ENCODE data around the gene NDUFB11.
A peak's percentile ranks its signal among the peaks of the same experiment; 100 is the strongest.

Gene NDUFB11

DNA sequence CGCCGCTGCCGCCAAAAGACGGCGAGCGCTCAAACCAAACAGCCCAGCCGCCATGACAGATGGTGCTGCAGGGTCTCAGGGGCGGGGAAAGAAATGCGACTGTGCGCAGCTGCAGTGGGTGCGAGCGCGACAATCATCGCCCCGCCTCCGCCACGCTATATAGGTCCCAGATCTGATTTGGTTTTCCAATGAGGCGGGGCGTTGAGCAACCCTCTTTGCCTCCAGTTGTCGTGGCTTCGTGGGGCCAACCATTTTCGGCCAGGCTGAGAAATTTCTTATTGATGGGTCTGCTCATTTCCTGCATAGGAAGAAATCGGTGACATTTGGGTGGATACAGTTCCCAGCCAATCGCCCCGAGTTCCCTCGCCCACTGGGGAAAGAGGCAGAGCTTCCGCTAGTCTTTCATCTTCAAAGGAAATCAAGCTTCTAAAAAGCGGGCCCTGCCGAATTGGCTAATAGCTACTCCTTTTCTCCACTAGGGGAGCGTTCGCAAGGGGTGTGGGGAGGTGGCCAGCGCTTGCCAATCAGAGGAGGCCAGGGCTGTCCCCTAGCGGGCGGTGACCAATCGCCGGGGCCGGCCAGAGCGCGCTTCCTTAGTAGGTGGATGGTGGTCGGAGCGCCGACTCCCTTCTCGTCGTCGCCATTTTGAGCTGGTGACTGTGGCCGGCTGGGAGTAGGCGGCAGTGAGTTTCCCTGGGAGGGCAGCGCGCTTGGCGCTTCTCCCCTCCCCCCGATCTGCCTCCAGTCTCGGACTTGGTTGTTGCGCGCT, at the start of gene NDUFB11, which contains the start of gene RBM10:
Gene NDUFB11 (minus strand): TSS at position 77 of the 769 bp plus-strand sequence. CDS start 23 bp downstream, at position 54.
Gene RBM10 (plus strand): TSS at position 596 of the 769 bp plus-strand sequence. CDS start 2,261 bp downstream, outside the sequence.
- peak; percentile 82 for DNase-seq

DNA sequence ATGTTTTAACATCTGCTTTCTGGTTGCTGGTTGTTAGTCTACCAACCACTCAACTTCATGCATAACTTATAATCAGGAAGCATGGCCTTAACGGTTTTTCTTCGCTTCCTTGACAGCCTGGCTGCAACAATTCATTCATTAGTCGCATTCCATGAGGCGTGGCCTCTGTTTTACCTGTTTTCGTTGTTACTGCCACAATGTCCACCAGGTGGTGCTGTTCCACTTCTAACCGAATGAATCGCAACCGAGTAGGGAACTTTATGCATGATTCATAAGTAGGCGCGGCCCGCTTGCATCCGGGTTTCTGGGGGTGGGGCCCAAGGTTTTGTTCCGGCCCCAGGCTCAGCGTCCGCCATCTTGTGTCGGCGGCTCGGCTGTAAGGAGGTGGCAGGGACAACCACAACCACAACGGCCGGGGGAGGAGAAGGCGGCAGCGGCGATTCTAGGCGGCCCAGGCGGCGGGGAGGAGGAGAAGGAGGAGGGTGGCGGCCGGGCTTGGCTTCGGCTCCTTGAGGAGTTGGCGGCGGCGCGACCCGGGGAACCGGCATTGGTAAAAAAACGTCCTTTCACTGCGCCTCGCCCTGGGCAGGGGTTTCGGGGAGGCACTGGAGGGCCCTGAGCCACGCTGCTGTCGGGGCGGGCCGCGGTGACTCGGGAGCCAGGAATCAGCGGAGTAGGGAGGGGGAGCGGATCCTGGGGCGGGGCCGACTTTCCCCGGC, 49.1 kb upstream of the NDUFB11 start, which contains the start of gene UBA1:
Gene UBA1 (plus strand): TSS at position 355 of the 719 bp plus-strand sequence. CDS start 4,974 bp downstream, outside the sequence.
- DNase-seq = peak; percentile 85

GRCh38 chrX:47191806-47192401, 47.4 kb upstream of the NDUFB11 start:
- no peak for DNase-seq

DNA sequence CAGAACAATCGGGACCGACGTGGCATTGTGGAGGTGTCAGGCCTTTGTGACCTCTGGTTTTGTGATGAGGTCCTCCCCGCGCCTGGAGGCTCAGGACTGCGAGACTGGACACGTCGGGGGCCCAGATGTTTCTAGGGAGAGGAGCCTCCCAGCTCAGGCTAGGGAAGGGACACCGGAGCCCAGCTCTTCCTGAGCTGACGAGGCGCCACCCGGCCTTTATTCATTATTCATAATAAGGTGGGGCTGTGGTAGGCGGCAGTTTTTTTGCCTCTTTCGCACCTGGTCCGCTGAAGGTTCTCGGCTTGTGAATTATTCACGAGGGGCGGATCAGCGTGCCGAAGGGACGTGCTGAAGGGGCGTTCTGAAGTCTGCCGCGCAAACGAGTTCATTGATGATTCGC, 46.8 kb upstream of the NDUFB11 start:
- peak; percentile 32 for DNase-seq

- DNase-seq = peak; percentile 79
Measured at GRCh38 chrX:47190445-47191269, 46.2 kb upstream of the NDUFB11 start.

DNA sequence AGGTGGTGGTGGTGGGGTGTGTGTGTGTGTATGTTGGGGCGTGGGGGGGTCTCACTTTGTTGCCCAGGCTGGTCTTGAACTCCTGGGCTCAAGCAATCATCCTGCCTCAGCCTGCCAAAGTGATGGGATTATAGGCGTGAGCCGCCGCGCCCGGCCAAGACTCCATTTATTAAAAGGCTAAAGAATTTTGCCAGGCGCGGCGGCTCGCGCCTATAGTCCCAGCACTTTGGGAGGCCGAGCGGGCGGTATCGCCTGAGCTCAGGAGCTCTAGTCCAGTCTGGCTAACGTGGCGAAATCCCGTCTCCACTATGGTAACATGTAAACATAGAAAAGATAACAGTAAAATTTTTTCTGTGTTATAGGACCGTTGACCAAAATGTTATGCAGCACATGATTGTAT, 45.4 kb upstream of the NDUFB11 start:
- DNase-seq = no peak

- DNase-seq = no peak
Measured at GRCh38 chrX:47187106-47187677, 42.7 kb upstream of the NDUFB11 start.

- no peak for DNase-seq
Measured at GRCh38 chrX:47186096-47186740, 41.7 kb upstream of the NDUFB11 start.

- no peak for DNase-seq
Measured at GRCh38 chrX:47185241-47185640, 40.7 kb upstream of the NDUFB11 start.

GRCh38 chrX:47184486-47184885, 40.0 kb upstream of the NDUFB11 start:
- no peak for DNase-seq

DNA sequence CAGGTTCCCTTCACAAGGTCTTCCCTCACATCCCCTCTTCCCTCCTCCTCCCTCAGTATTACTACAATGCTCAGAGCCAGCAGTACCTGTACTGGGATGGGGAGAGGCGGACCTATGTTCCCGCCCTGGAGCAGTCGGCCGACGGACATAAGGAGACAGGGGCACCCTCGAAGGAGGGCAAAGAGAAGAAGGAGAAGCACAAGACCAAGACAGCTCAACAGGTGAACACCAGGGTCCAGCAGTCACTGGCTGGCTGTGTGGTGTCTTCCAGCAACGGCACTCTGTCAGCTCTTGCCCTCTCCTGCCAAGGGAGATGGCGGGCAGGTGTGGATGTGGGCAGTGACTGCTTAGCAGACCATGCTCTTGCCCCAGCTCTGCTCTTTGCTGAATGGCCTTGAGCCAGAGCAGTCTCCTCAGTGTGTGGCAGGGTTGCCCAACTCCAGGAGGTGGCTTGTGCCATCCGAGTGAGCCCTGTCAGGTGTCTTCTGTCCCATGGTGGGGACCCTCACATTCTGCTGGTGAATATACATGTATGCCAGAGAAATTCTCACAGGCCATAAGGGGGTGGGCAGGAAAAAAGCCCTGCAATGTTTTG, 37.7 kb upstream of the NDUFB11 start:
- DNase-seq = no peak

DNA sequence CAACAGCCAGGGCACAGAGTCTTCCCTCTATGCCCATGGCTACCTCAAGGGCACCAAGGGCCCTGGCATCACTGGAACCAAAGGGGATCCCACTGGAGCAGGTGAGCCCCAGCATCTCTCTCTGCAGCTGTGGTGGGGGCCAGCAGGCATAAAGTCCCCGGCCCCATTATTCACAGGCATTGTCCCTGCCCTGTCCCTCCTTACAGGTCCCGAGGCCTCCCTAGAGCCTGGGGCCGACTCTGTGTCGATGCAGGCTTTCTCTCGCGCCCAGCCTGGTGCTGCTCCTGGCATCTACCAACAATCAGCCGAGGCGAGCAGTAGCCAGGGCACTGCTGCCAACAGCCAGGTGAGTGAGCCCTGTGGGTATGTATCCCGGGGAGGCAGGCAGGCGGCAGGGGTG, 36.8 kb upstream of the NDUFB11 start:
- DNase-seq = no peak

DNA sequence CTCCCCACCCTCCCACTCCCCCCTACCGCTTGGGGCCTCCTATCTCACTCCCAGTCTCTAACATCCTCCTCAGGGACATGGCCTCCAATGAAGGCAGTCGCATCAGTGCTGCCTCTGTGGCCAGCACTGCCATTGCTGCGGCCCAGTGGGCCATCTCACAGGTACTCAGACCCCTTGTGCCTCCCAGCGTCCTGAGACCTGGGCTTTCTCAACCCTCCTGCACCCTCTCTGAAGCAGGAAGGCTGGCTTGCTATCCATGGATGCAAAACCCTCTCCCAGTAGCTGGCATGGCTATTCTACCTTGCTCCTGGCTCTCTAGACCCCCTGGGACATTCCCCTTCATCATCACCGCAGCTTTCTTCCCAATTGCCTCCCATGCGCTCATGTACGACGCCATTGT, 35.8 kb upstream of the NDUFB11 start:
- DNase-seq = no peak

GRCh38 chrX:47179928-47180255, 35.4 kb upstream of the NDUFB11 start:
- DNase-seq = no peak

DNA sequence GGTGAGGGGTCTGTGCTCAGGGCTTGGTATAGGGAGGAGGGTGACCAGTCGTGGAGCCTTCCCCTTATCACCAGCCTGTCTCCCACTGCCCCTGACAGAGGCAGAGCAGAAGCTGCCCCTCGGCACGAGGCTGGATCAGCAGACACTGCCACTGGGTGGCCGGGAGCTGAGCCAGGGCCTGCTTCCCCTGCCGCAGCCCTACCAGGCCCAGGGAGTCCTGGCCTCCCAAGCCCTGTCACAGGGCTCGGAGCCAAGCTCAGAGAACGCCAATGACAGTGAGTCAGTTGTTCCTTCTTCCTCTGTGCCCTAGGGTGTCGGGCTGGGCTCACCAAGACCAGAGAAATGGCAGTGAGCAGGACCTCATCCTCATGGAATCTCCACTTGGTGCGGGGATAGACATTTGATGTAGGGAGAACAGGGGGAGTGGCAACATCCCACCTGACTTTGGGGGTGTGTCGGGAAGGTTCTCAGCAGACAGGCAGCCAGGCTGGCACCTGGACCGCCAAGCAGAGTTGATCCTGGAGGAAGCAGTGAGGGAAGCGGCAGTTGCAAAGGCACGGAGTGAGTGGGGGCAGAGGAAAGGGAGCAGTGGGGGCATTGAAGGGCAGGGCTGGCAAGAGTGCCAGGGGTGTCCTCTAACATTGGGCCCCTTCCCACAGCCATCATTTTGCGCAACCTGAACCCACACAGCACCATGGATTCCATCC, 34.9 kb upstream of the NDUFB11 start:
- no peak for DNase-seq

GRCh38 chrX:47178337-47178736, 33.8 kb upstream of the NDUFB11 start:
- DNase-seq = no peak

DNA sequence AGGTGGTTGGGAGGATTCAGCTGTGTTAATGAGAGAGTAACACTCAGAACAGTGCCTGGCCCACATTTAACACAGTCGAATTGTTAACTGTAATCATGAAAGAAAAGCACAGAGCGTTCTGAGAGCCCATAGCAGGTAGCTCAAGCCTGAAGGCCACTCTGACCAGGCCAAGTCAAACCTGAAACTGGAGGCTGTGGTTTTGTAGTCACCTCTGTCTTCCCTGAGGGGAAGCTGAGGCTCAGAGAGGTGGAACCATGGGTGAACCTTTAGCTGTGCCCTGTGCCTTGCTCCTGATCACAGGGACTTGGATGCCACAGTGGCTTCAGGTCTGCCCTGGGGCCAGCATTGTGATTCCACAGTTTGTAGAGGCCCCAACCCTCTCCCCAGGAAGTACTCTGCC, 32.6 kb upstream of the NDUFB11 start:
- DNase-seq = no peak

DNA sequence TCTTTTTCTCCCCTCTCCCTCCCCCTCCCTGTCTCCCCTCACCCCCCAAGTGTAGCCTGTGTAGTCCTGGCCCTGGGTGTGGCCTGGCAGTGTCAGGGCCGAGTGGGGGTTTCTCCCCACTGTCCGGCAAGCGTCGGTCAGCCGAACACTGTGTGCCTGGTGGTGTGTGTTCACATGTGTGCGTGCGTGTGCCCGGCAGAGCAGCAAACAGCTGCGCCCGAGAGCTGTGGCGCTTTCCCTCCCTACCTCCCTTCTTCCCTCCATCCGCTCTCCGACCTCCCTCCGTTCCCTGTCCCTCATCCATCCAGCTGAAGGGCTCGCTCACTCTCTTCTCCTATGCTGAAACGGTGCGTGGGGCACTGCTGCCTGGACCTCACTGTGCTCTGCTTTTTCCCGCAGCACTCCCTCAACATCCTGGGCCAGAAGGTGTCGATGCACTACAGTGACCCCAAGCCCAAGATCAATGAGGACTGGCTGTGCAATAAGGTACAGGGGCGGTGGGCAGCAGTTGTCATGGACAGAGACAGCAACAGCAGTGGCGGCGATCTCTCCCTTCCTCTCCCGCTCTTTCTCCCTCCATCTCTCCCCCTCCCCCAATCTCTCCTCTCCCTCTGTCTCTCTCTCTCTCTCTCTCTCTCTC, 31.7 kb upstream of the NDUFB11 start:
- DNase-seq = no peak

GRCh38 chrX:47175588-47175980, 31.1 kb upstream of the NDUFB11 start:
- DNase-seq = no peak

DNA sequence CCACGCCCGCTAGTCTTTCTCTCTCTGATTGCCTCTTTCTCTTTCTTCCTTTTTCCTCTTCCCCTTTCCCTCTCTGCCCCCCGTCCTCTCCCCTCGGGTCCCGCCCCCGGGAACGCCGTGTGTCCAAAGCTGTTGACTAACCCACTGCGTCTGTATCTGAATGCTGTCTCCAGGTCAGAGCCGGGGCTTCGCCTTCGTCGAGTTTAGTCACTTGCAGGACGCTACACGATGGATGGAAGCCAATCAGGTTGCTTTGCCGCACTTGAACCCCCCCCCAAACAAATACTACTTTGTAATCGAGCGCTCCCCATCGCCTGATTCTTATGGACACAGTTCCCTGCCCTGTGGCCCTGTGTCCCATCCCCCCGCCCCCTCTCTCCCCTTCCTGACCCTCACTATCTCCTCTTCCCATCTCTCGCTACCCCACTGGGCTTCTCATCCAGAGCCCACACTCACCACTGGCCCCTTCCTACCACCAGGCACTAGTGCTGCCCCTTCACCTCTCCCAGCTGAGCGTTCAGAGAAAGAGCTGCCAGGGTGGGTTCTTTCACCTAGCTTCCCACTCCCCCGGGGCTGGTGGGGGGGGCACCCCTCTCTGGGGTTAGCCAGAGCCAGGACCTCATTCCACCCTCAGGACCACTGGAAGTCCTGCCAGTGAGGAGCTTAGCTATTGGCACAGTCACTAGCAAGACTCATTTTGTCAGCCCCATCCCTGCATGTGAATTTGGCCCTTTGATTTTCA, 30.5 kb upstream of the NDUFB11 start:
- DNase-seq = no peak

Data from DMS153 (cell line).